CD14-positive monocyte (primary cell): ENCODE data around the gene VPS8. TPM values are rescaled to one million over a fixed set of nuclear protein-coding genes. Genes with fewer than 3 reads are reported as not detected.
A peak's percentile ranks its signal among the peaks of the same experiment; 100 is the strongest.

Experiments
- DNase-seq, 3 donors: peaks; one replicate each; pipeline ENCODE4 v3.0.0-alpha.2; 2011 to 2022
- H2AFZ ChIP-seq: 2 replicates; pipeline ENCODE4 v1.6.0; 2012; ENCODE audit warnings: mild to moderate bottlenecking, low read depth, low read length, inconsistent platforms; ENCODE audit not compliant: insufficient read depth, poor library complexity, severe bottlenecking
- H3K27ac ChIP-seq, 2 donors: 1 replicate in 1 of 2; 2 replicates in 1 of 2; pipeline ENCODE4 v1.5.1; 2012 to 2013; ENCODE audit warnings: low read length in 2 of 2, control low read depth in 1 of 2, inconsistent platforms in 1 of 2, low read depth in 1 of 2, mild to moderate bottlenecking in 1 of 2
- H3K27me3 ChIP-seq, 2 donors: one replicate each; pipeline versions ENCODE4 v1.6.0 to v1.6.1; 2011 to 2013; ENCODE audit warnings: low read length in 2 of 2; ENCODE audit not compliant: control insufficient read depth in 2 of 2, insufficient read depth in 2 of 2
- H3K36me3 ChIP-seq, 2 donors: replicated peaks in 1 of 2; 1 replicate in 1 of 2; 2 replicates in 1 of 2; pipeline versions ENCODE4 v1.5.1 to v1.6.1; 2012 to 2013; ENCODE audit warnings: low read length in 2 of 2, control low read depth in 1 of 2, inconsistent platforms in 1 of 2, mild to moderate bottlenecking in 1 of 2; ENCODE audit not compliant: insufficient read depth in 2 of 2, control insufficient read depth in 1 of 2
- H3K4me1 ChIP-seq, 2 donors: 1 replicate in 1 of 2; 2 replicates in 1 of 2; pipeline versions ENCODE4 v1.5.1 to v1.6.1; 2012 to 2013; ENCODE audit warnings: low read length in 2 of 2, control low read depth in 1 of 2, inconsistent platforms in 1 of 2, mild to moderate bottlenecking in 1 of 2, moderate library complexity in 1 of 2; ENCODE audit not compliant: insufficient read depth in 2 of 2, control insufficient read depth in 1 of 2
- H3K4me2 ChIP-seq: replicated peaks from 2 replicates; pipeline ENCODE3; 2012; ENCODE audit warnings: low read length, moderate library complexity, mild to moderate bottlenecking; ENCODE audit not compliant: poor library complexity, severe bottlenecking; ENCODE audit errors: extremely low read depth
- H3K4me3 ChIP-seq, 3 experiments: fragments of 200-600 bp in 1 of 3; sonication (generic) in 1 of 3; replicated peaks in 1 of 3; 1 replicate in 2 of 3; 2 replicates in 1 of 3; pipeline ENCODE4 v1.5.1; 2011 to 2013; ENCODE audit warnings: low read length in 3 of 3, mild to moderate bottlenecking in 3 of 3, control low read depth in 2 of 3, low read depth in 2 of 3, inconsistent platforms in 1 of 3, moderate library complexity in 1 of 3
- H3K79me2 ChIP-seq: 2 replicates; pipeline ENCODE4 v1.6.0; 2012; ENCODE audit warnings: mild to moderate bottlenecking, control low read depth, inconsistent platforms, low read length, moderate library complexity; ENCODE audit not compliant: insufficient read depth
- H3K9ac ChIP-seq: 2 replicates; pipeline ENCODE4 v1.6.0; 2017; ENCODE audit warnings: low read length, mild to moderate bottlenecking; ENCODE audit not compliant: insufficient read depth, poor library complexity, severe bottlenecking
- H3K9me3 ChIP-seq, 2 donors: replicated peaks in 1 of 2; 1 replicate in 1 of 2; 2 replicates in 1 of 2; pipeline versions ENCODE4 v1.5.1 to v1.6.1; 2012 to 2013; ENCODE audit warnings: low read length in 2 of 2, control low read depth in 1 of 2; ENCODE audit not compliant: control insufficient read depth in 1 of 2, insufficient read depth in 1 of 2
- H4K20me1 ChIP-seq: 2 replicates; pipeline ENCODE4 v1.6.0; 2012; ENCODE audit warnings: mild to moderate bottlenecking, low read length, control low read depth, moderate library complexity; ENCODE audit not compliant: insufficient read depth
- H3K27ac Mint-ChIP-seq, 7 donors: one replicate each; pipeline ENCODE4 v1.8.0; 2020; ENCODE audit warnings: mild to moderate bottlenecking in 7 of 7, mixed read lengths in 7 of 7, moderate library complexity in 6 of 7, inconsistent platforms in 2 of 7
- H3K27me3 Mint-ChIP-seq, 3 donors: one replicate each; pipeline ENCODE4 v1.8.0; 2021 to 2022; ENCODE audit warnings: low read depth in 3 of 3, mild to moderate bottlenecking in 3 of 3, mixed read lengths in 3 of 3, moderate library complexity in 3 of 3, inconsistent platforms in 1 of 3
- H3K36me3 Mint-ChIP-seq, 2 donors: one replicate each; pipeline ENCODE4 v1.8.0; 2020; ENCODE audit warnings: mixed read lengths in 2 of 2, inconsistent platforms in 1 of 2, mild to moderate bottlenecking in 1 of 2
- H3K4me1 Mint-ChIP-seq: one replicate; pipeline ENCODE4 v1.8.0; 2020; ENCODE audit warnings: mild to moderate bottlenecking, mixed read lengths
- H3K4me3 Mint-ChIP-seq, 2 donors: one replicate each; pipeline ENCODE4 v1.8.0; 2020; ENCODE audit warnings: mild to moderate bottlenecking in 2 of 2, mixed read lengths in 2 of 2, moderate library complexity in 1 of 2
- H3K9me3 Mint-ChIP-seq, 7 donors: one replicate each; pipeline ENCODE4 v1.8.0; 2020 to 2022; ENCODE audit warnings: mixed read lengths in 7 of 7, mild to moderate bottlenecking in 6 of 7, moderate library complexity in 6 of 7, inconsistent platforms in 2 of 7
- WGBS: methylation state at CpG from one replicate; pipeline ENCODE4 v1.1.5; 2013; ENCODE audit warnings: missing lambda C conversion rate; ENCODE audit not compliant: insufficient coverage; 5-methylcytosine and 5-hydroxymethylcytosine counted together
- intact Hi-C, 2 donors: fragments of 100-400 bp; cut with micrococcal nuclease; formaldehyde crosslinking; loops; one replicate each; pipeline versions ENCODE4 v1.15.0 to v1.15.1; 2023
- polyA minus RNA-seq: library from RNA; depleted of rRNA, polyadenylated mRNA; stranded (reverse); fragments of >200 nt; gene quantifications from 2 replicates; pipeline ENCODE4 v1.2.3, GENCODE V29; 2012
- polyA plus RNA-seq, 3 donors: library from polyadenylated mRNA; depleted of rRNA in 1 of 3; unstranded in 2 of 3; stranded (reverse) in 1 of 3; fragments of 300-500 nt in 2 of 3; fragments of >200 nt in 1 of 3; fragmentation: Illumina TruSeq in 2 of 3; gene quantifications; 1 replicate in 2 of 3; 2 replicates in 1 of 3; pipeline ENCODE4 v1.2.3, GENCODE V29; 2012 to 2021
- total RNA-seq, 12 experiments: library from RNA in 1 of 12; stranded (reverse) in 1 of 12; fragments of 120-200 nt in 1 of 12; gene quantifications; one replicate each; pipeline ENCODE4 v1.2.4 and lab custom pipeline; 2013 to 2026; ENCODE audit warnings: mixed read lengths in 6 of 12, inconsistent platforms in 1 of 12
- TF ChIP-seq, protein P1 (sequence below): fragments of 200-600 bp; IDR thresholded peaks from one replicate; pipeline ENCODE4 v1.8.0; 2022; ENCODE audit warnings: antibody characterized with exemption, mild to moderate bottlenecking

VPS8 gene
- 85.3 TPM for total RNA-seq (2013)
- 10 to 100 TPM; 22.0 to 42.3 (median 29.2) TPM for polyA plus RNA-seq
- 51.8 and 56.2 TPM in 2 replicates for polyA minus RNA-seq
- total RNA-seq (lab: John Stamatoyannopoulos, UW) = 26.9 to 121 (median 66.6) reads per million in 11 experiments

DNA sequence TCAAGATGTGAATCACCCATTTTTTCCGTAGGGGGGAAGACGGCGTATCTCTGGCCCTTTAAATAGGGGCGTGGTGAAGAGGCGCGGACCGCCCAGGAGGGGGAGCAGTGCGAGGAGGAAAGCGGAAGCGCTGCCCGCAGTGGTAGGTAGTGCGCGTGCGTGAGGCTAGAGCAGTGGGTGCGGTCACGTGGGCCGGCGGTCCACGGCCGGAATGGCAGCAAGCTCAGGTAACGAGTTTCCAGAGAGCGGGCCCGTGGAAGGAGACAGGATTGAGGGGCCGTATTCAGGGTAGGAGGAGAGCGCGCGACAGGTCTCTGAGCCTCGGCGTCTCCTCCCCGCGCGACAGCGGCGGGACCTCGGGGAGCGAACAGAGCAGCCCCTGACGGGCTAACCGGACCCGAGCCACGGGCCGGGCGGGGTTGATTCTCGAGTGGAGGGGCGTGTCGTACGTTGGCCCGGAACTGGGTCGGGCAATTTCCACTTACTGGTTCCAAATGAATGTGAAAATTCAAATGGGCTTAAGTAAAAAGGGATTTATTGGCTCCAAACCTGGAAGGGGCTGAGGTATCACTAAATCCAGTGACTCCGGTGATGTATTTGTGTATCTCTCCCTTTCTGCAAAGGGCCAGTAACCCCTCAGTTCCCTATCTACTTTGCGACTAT, at the start of gene VPS8:
Gene VPS8 (plus strand): TSS at position 168 of the 663 bp plus-strand sequence. CDS start 12,467 bp downstream, outside the sequence.
- WGBS = under 1% methylated on average over 45 of the region's 50 CpGs
- TF ChIP-seq, protein P1, sequence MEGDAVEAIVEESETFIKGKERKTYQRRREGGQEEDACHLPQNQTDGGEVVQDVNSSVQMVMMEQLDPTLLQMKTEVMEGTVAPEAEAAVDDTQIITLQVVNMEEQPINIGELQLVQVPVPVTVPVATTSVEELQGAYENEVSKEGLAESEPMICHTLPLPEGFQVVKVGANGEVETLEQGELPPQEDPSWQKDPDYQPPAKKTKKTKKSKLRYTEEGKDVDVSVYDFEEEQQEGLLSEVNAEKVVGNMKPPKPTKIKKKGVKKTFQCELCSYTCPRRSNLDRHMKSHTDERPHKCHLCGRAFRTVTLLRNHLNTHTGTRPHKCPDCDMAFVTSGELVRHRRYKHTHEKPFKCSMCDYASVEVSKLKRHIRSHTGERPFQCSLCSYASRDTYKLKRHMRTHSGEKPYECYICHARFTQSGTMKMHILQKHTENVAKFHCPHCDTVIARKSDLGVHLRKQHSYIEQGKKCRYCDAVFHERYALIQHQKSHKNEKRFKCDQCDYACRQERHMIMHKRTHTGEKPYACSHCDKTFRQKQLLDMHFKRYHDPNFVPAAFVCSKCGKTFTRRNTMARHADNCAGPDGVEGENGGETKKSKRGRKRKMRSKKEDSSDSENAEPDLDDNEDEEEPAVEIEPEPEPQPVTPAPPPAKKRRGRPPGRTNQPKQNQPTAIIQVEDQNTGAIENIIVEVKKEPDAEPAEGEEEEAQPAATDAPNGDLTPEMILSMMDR = peak; percentile 55
- peak within 1 kb of the TSS; percentile 96 for H2AFZ ChIP-seq

GRCh38 chr3:184764191-184764590, 47.8 kb upstream of the VPS8 start:
- intact Hi-C loops = loop anchor here in 1 of 2 donors (10.0 kb wide), 1 partner anchor 49 kb away; the partner anchor contains the start of gene MAGEF1

More for the DNA sequence above, at the start of gene VPS8:
- Histone ChIP-seq H4K20me1 (peaks cover 39% of the 10 kb centered on the region), H3K79me2 (peaks cover 46% of the 10 kb centered on the region), H3K4me1 (peaks cover 37 to 53% of the 10 kb centered on the region in 2 donors), H3K36me3 (peaks cover 0 to 15% of the 10 kb centered on the region in 2 donors), H3K9me3 (no peaks in the 10 kb centered on the region), H3K27me3 (no peaks in the 10 kb centered on the region), H3K4me3 (peak within 1 kb of the TSS; percentile 79 to 91 (median 80)), H3K27ac (peak within 1 kb of the TSS; percentile 71 to 87), H3K4me2 (peak within 1 kb of the TSS; percentile 99), H3K9ac (peak within 1 kb of the TSS; percentile 86)
- Mint-ChIP-seq H3K9me3 (no peaks in the 10 kb centered on the region), H3K4me3 (peak within 1 kb of the TSS; percentile 93 to 99), H3K36me3 (peaks cover 14 to 17% of the 10 kb centered on the region in 2 donors), H3K27ac (peak within 1 kb of the TSS; percentile 89 to 98 (median 96)), H3K4me1 (peaks cover 44% of the 10 kb centered on the region), H3K27me3 (no peaks in the 10 kb centered on the region)
- DNase-seq = peak; percentile 96 to 99 (median 97)
- intact Hi-C loops = loop anchor here in 1 of 2 donors (10.0 kb wide), 1 partner anchor 473 kb away; no protein-coding TSS in a partner anchor

More at GRCh38 chr3:184764191-184764590, 47.8 kb upstream of the VPS8 start:
- Histone ChIP-seq H3K79me2 (no peaks in the 10 kb centered on the region), H3K36me3 (no peaks in the 10 kb centered on the region), H3K4me2 (no peak overlapping the region), H2AFZ (no peak overlapping the region), H3K27me3 (no peaks in the 10 kb centered on the region), H3K27ac (no peak overlapping the region), H3K9me3 (no peaks in the 10 kb centered on the region), H4K20me1 (no peaks in the 10 kb centered on the region), H3K9ac (no peak overlapping the region), H3K4me1 (peaks cover 33 to 46% of the 10 kb centered on the region in 2 donors), H3K4me3 (no peak overlapping the region)
- TF ChIP-seq, protein P1 = no peak
- H3K4me3 Mint-ChIP-seq = peak overlapping the region in 1 of 2 donors; percentile 2
- 100% methylated on average over 1 of the region's 4 CpGs for WGBS
- no peak for DNase-seq
- peaks cover 1 to 2% of the 10 kb centered on the region in 2 donors for H3K36me3 Mint-ChIP-seq
- peaks cover 42% of the 10 kb centered on the region for H3K4me1 Mint-ChIP-seq
- H3K27me3 Mint-ChIP-seq = peaks cover 4 to 9% (median 5%) of the 10 kb centered on the region in 3 donors
- no peaks in the 10 kb centered on the region for H3K9me3 Mint-ChIP-seq
- no peak overlapping the region for H3K27ac Mint-ChIP-seq
